ENCODE data around the gene PLXNA2.

The PLXNA2 gene

GRCh38 chr1:208071435-208072031, 172.7 kb downstream of the PLXNA2 start:
- TF ChIP-seq, protein P1, sequence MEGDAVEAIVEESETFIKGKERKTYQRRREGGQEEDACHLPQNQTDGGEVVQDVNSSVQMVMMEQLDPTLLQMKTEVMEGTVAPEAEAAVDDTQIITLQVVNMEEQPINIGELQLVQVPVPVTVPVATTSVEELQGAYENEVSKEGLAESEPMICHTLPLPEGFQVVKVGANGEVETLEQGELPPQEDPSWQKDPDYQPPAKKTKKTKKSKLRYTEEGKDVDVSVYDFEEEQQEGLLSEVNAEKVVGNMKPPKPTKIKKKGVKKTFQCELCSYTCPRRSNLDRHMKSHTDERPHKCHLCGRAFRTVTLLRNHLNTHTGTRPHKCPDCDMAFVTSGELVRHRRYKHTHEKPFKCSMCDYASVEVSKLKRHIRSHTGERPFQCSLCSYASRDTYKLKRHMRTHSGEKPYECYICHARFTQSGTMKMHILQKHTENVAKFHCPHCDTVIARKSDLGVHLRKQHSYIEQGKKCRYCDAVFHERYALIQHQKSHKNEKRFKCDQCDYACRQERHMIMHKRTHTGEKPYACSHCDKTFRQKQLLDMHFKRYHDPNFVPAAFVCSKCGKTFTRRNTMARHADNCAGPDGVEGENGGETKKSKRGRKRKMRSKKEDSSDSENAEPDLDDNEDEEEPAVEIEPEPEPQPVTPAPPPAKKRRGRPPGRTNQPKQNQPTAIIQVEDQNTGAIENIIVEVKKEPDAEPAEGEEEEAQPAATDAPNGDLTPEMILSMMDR (IDR thresholded peaks at IDR 0.05; ENCODE audit: low read depth, low read length), result no peak
- H3K36me3 ChIP-seq, result peaks cover 30% of the 10 kb centered on the region
- DNase-seq, result no peak
- no peaks in the 10 kb centered on the region for H3K9me3 ChIP-seq
- H3K4me1 ChIP-seq, result peaks cover 13% of the 10 kb centered on the region
- H3K27me3 ChIP-seq, result no peaks in the 10 kb centered on the region
- H3K4me3 ChIP-seq (ENCODE audit: low read depth, low read length), result no peak overlapping the region

GRCh38 chr1:208069908-208070307, 174.3 kb downstream of the PLXNA2 start:
- no peak for DNase-seq
- Histone ChIP-seq H3K27me3 (no peaks in the 10 kb centered on the region), H3K4me3 (ENCODE audit: low read depth, low read length) (no peak overlapping the region), H3K36me3 (peaks cover 30% of the 10 kb centered on the region), H3K4me1 (peaks cover 18% of the 10 kb centered on the region), H3K9me3 (no peaks in the 10 kb centered on the region)
- TF ChIP-seq, protein P1 (IDR thresholded peaks at IDR 0.05; ENCODE audit: low read depth, low read length), result no peak

GRCh38 chr1:208069317-208069716, 174.9 kb downstream of the PLXNA2 start:
- Histone ChIP-seq H3K27me3 (no peaks in the 10 kb centered on the region), H3K4me1 (peaks cover 18% of the 10 kb centered on the region), H3K9me3 (no peaks in the 10 kb centered on the region), H3K36me3 (peaks cover 25% of the 10 kb centered on the region), H3K4me3 (ENCODE audit: low read depth, low read length) (no peak overlapping the region)
- TF ChIP-seq, protein P1 (IDR thresholded peaks at IDR 0.05; ENCODE audit: low read depth, low read length), result no peak
- peak; percentile 33 for DNase-seq

- TF ChIP-seq, protein P1 (IDR thresholded peaks at IDR 0.05; ENCODE audit: low read depth, low read length), result no peak
- peaks cover 23% of the 10 kb centered on the region for H3K36me3 ChIP-seq
These were observed 175.3 kb downstream of the PLXNA2 start for GRCh38 chr1:208068908-208069307.

DNA sequence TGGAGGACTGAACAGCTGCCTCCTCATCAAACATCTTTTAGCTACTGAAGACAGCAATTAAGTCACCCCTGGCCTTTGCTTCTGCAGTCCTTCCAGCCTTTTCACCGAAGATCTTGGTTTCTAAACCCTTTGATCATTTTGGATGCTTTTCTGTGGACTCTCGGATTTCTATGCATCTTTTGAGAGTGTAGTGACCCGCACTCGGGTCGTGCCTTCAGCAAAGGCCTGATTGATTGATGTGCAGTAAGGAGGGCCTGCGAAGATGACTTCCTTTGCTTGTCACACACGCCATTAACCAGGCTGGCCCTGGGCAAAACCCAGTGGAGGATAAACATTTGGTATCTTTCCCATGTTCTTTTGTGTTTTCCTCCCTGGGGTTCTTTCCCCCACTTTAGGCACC, 175.8 kb downstream of the PLXNA2 start:
- H3K9me3 ChIP-seq, result no peaks in the 10 kb centered on the region
- no peak overlapping the region for H3K4me3 ChIP-seq (ENCODE audit: low read depth, low read length)
- no peaks in the 10 kb centered on the region for H3K27me3 ChIP-seq
- peaks cover 18% of the 10 kb centered on the region for H3K4me1 ChIP-seq
- TF ChIP-seq, protein P1 (IDR thresholded peaks at IDR 0.05; ENCODE audit: low read depth, low read length), result no peak
- DNase-seq, result no peak
- H3K36me3 ChIP-seq, result peaks cover 22% of the 10 kb centered on the region

More at GRCh38 chr1:208068908-208069307, 175.3 kb downstream of the PLXNA2 start:
- Histone ChIP-seq H3K4me1 (peaks cover 18% of the 10 kb centered on the region), H3K4me3 (ENCODE audit: low read depth, low read length) (no peak overlapping the region), H3K27me3 (no peaks in the 10 kb centered on the region), H3K9me3 (no peaks in the 10 kb centered on the region)
- DNase-seq, result no peak

- no peaks in the 10 kb centered on the region for H3K9me3 ChIP-seq
- TF ChIP-seq, protein P1 (IDR thresholded peaks at IDR 0.05; ENCODE audit: low read depth, low read length), result no peak
- H3K36me3 ChIP-seq, result peaks cover 17% of the 10 kb centered on the region
- H3K27me3 ChIP-seq, result no peaks in the 10 kb centered on the region
- DNase-seq, result no peak
- H3K4me1 ChIP-seq, result peaks cover 18% of the 10 kb centered on the region
- H3K4me3 ChIP-seq (ENCODE audit: low read depth, low read length), result no peak overlapping the region
These were observed 177.6 kb downstream of the PLXNA2 start for GRCh38 chr1:208066583-208066982.

All from BE2C (cell line).